Endothelial cell of umbilical vein (primary cell): ENCODE results near the gene TIPARP. TPM values are rescaled to one million over a fixed set of nuclear protein-coding genes. Genes with fewer than 3 reads are reported as not detected.
A peak's percentile ranks its signal among the peaks of the same experiment; 100 is the strongest.

Experiments used
- BruUV-seq: library from RNA; stranded (reverse); fragments of 400-500 nt; replicated peaks from 2 replicates; lab custom pipeline; 2021; lab: Mats Ljungman, UMichigan
- CTCF ChIA-PET: fragments of 300-600, 350-600 bp; sonication (Branson Sonifier 250); formaldehyde crosslinking; loops from one replicate; lab custom pipeline; 2021; ENCODE audit warnings: antibody characterized with exemption, inconsistent platforms; lab: Charles Lee
- POLR2A ChIA-PET: fragments of 300-600, 350-600 bp; sonication (Branson Sonifier 250); formaldehyde crosslinking; loops from one replicate; lab custom pipeline; 2021; ENCODE audit warnings: antibody characterized with exemption, inconsistent platforms; lab: Charles Lee
- DNase-seq: peaks from one replicate; pipeline ENCODE4 v3.0.0-alpha.2; 2011; ENCODE audit warnings: low read depth, low spot score
- FAIRE-seq: peaks from 2 replicates; lab custom pipeline; 2011; peaks lifted over from hg19 to GRCh38; lab: Jason Lieb, UNC
- H2AFZ ChIP-seq: 2 replicates; pipeline ENCODE4 v1.6.0; 2012; ENCODE audit warnings: low read depth, low read length, control low read depth, inconsistent platforms
- H3K27ac ChIP-seq: 2 replicates; pipeline ENCODE4 v1.5.1; 2011; ENCODE audit warnings: low read depth, mild to moderate bottlenecking, control low read depth, low read length, moderate library complexity; ENCODE audit not compliant: insufficient read depth
- H3K27me3 ChIP-seq, 2 experiments: 2 replicates each; pipeline versions ENCODE4 v1.6.0 to v1.6.1; 2011; ENCODE audit warnings: low read length in 2 of 2, mixed read lengths in 1 of 2; ENCODE audit not compliant: control insufficient read depth in 2 of 2, insufficient read depth in 2 of 2
- H3K36me3 ChIP-seq, 2 experiments: 2 replicates in 1 of 2; 3 replicates in 1 of 2; pipeline ENCODE4 v1.5.1; 2011; ENCODE audit warnings: low read length in 2 of 2, mild to moderate bottlenecking in 1 of 2, moderate library complexity in 1 of 2; ENCODE audit not compliant: control insufficient read depth in 2 of 2, insufficient read depth in 2 of 2; ENCODE audit errors: extremely low read depth in 1 of 2
- H3K4me1 ChIP-seq: 3 replicates; pipeline ENCODE4 v1.5.1; 2011; ENCODE audit warnings: mild to moderate bottlenecking, low read length; ENCODE audit not compliant: control insufficient read depth, insufficient read depth; ENCODE audit errors: extremely low read depth
- H3K4me2 ChIP-seq: 2 replicates; pipeline ENCODE4 v1.6.1; 2011; ENCODE audit warnings: low read length, control low read depth, mixed read lengths; ENCODE audit not compliant: insufficient read depth
- H3K4me3 ChIP-seq, 3 experiments: fragments of 200-600 bp in 1 of 3; sonication (generic), shearing (Covaris generic) in 1 of 3; replicated peaks in 1 of 3; 2 replicates each; pipeline ENCODE4 v1.5.1; 2011 to 2016; ENCODE audit warnings: control low read depth in 3 of 3, low read length in 3 of 3, mild to moderate bottlenecking in 2 of 3, inconsistent platforms in 1 of 3, low read depth in 1 of 3, moderate library complexity in 1 of 3; ENCODE audit not compliant: insufficient read depth in 1 of 3
- H3K79me2 ChIP-seq: 2 replicates; pipeline ENCODE4 v1.6.0; 2012; ENCODE audit warnings: low read length, inconsistent platforms; ENCODE audit not compliant: control insufficient read depth, insufficient read depth
- H3K9ac ChIP-seq: replicated peaks from 2 replicates; pipeline ENCODE3; 2011; ENCODE audit warnings: low read length, control low read depth; ENCODE audit not compliant: insufficient read depth; ENCODE audit errors: extremely low read depth
- H3K9me1 ChIP-seq: replicated peaks from 3 replicates; pipeline ENCODE4 v1.6.0; 2011; ENCODE audit warnings: mild to moderate bottlenecking, low read length; ENCODE audit not compliant: control insufficient read depth, insufficient read depth; ENCODE audit errors: extremely low read depth
- H3K9me3 ChIP-seq: replicated peaks from 2 replicates; pipeline ENCODE4 v1.5.1; 2012; ENCODE audit warnings: low read length, inconsistent platforms; ENCODE audit not compliant: control insufficient read depth, insufficient read depth
- H4K20me1 ChIP-seq: replicated peaks from 2 replicates; pipeline ENCODE3; 2011; ENCODE audit warnings: mild to moderate bottlenecking, low read length; ENCODE audit not compliant: control insufficient read depth, insufficient read depth; ENCODE audit errors: extremely low read depth
- CTCF ChIP-seq, 2 donors: IDR thresholded peaks; 1 replicate in 1 of 2; 2 replicates in 1 of 2; pipeline ENCODE4 v1.5.1; 2011; ENCODE audit warnings: low read length in 2 of 2, mild to moderate bottlenecking in 2 of 2, moderate library complexity in 2 of 2, control low read depth in 1 of 2, inconsistent platforms in 1 of 2, low read depth in 1 of 2; ENCODE audit not compliant: insufficient read depth in 1 of 2; ENCODE audit errors: extremely low read depth in 1 of 2
- EZH2 ChIP-seq: IDR thresholded peaks from 2 replicates; pipeline ENCODE4 v1.6.1; 2012; ENCODE audit warnings: borderline replicate concordance, low read depth, mild to moderate bottlenecking, moderate library complexity, low read length, inconsistent platforms; ENCODE audit not compliant: severe bottlenecking
- FOS ChIP-seq: IDR thresholded peaks from 2 replicates; pipeline ENCODE4 v1.6.1; 2011; ENCODE audit warnings: mild to moderate bottlenecking, low read length, moderate library complexity, borderline replicate concordance; ENCODE audit not compliant: insufficient read depth
- GATA2 ChIP-seq: IDR thresholded peaks from 2 replicates; pipeline ENCODE4 v1.7.0; 2011; ENCODE audit warnings: low read depth, mild to moderate bottlenecking, moderate library complexity, mixed read lengths, low read length; ENCODE audit not compliant: insufficient read length, insufficient read depth
- MYC ChIP-seq: IDR thresholded peaks from one replicate; pipeline ENCODE4 v1.6.1; 2011; ENCODE audit warnings: mild to moderate bottlenecking, low read depth, low read length
- POLR2A ChIP-seq: IDR thresholded peaks from 2 replicates; pipeline ENCODE4 v1.6.1; 2012; ENCODE audit warnings: low read depth, mild to moderate bottlenecking, control low read depth, low read length
- POLR2AphosphoS5 ChIP-seq: IDR thresholded peaks from 2 replicates; pipeline ENCODE4 v1.6.1; 2012; ENCODE audit warnings: low read depth, mild to moderate bottlenecking, control low read depth, low read length, moderate library complexity; ENCODE audit not compliant: insufficient read depth
- dilution Hi-C: fragments of 300-500 bp; cut with MboI; formaldehyde crosslinking; loops from one replicate; pipeline ENCODE4 v1.15.0; 2019; ENCODE audit warnings: low sequenced_read_pairs; ENCODE audit not compliant: extremely low pct_ligation_motif_present
- intact Hi-C: fragments of 100-400 bp; cut with micrococcal nuclease; formaldehyde crosslinking; loops from one replicate; pipeline ENCODE4 v1.10.0; 2022
- polyA plus RNA-seq, 4 experiments: library from polyadenylated mRNA; depleted of rRNA in 3 of 4; stranded (reverse) in 3 of 4; unstranded in 1 of 4; fragments of >200 nt; gene quantifications; 2 replicates each; pipeline versions ENCODE4 v1.2.1 to v1.2.3, GENCODE V29; 2011 to 2012; ENCODE audit warnings: missing spikeins in 1 of 4
- total RNA-seq: library from RNA; stranded (reverse); gene quantifications from 2 replicates; pipeline ENCODE4 v1.2.3, GENCODE V29; 2021
- TF ChIP-seq, protein P1 (sequence below): IDR thresholded peaks from 2 replicates; pipeline ENCODE4 v1.6.1; 2011; ENCODE audit not compliant: insufficient read depth, insufficient read length

The TIPARP gene
- total and polyA plus RNA-seq, 2 donors (not counting 3 experiments of a cell fraction or from before 2014, with no cell fraction given): 9.1 to 21.2 TPM

DNA sequence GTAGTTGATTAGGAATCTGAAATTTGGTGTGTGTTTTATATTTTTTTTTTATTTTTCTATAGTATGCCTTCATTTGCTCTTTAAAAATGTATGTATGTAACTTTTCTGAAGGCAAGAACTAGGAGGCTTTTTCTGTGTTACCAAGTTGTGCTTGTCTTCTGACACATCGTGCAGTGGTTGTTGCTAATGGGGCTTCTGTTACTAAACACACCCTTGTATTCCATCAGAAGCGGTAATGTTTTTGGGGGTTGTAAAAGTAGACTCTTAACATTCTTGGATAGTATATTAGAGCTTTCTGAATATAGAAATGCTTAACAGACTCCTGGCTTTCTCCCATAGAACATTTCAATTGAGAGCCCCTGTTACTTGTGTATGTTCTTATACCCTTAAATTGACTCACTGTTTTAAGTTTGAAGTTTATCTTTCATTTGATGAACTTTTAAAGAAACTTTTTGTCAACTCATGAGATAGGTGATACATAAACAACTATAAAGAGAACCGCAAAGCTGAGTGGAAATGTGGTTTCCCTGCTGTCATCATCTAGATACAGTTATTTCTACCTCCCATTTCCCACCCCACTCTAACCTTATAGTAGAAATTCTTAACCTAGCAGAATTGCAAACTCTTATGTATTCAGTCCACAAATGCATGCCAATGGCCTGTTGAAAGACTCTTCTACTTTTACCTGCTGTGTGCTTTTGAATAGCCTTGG is 2.5 kb downstream of the TIPARP start:
- TF ChIP-seq FOS: no peak
- TF ChIP-seq POLR2A: no peak
- no peak for TF ChIP-seq MYC
- H3K79me2 ChIP-seq: peaks cover 75% of the 10 kb centered on the region
- H3K4me3 ChIP-seq: peak overlapping the region; percentile 79 to 96 (median 82)
- intact Hi-C loops (loop anchor here (5.0 kb wide), 1 partner anchor 375 kb away; no protein-coding TSS in a partner anchor), dilution Hi-C loops (loop anchor here (25.0 kb wide), 1 partner anchor 460 kb away; no protein-coding TSS in a partner anchor)
- peaks cover 50% of the 10 kb centered on the region for H3K4me1 ChIP-seq
- peak; percentile 47 for FAIRE-seq
- no peaks in the 10 kb centered on the region for H3K27me3 ChIP-seq
- POLR2A ChIA-PET: no interaction called here
- H3K9ac ChIP-seq: peak overlapping the region; percentile 94
- H3K27ac ChIP-seq: peak overlapping the region; percentile 80
- peaks cover 6 to 24% of the 10 kb centered on the region in 2 experiments for H3K36me3 ChIP-seq
- no peak overlapping the region for H2AFZ ChIP-seq
- H3K4me2 ChIP-seq: peak overlapping the region; percentile 76
- CTCF ChIA-PET: interaction anchor here (1.9 to 4.2 kb wide), 4 partner anchors 9 to 411 kb away, joined by 9 to 47 read pairs (median 10); no protein-coding TSS in a partner anchor
- no peaks in the 10 kb centered on the region for H3K9me3 ChIP-seq
- H4K20me1 ChIP-seq: peaks cover 14% of the 10 kb centered on the region
- BruUV-seq: no TSS peak
- no peak for DNase-seq
- H3K9me1 ChIP-seq: no peaks in the 10 kb centered on the region

GRCh38 chr3:156677536-156677935 is 3.1 kb downstream of the TIPARP start:
- H2AFZ ChIP-seq: no peak overlapping the region

More at GRCh38 chr3:156677536-156677935, 3.1 kb downstream of the TIPARP start:
- Histone ChIP-seq H3K27me3 (no peaks in the 10 kb centered on the region), H3K4me1 (peaks cover 57% of the 10 kb centered on the region), H3K4me3 (peak overlapping the region in 1 of 3 experiments; percentile 4), H3K9ac (no peak overlapping the region), H3K9me1 (no peaks in the 10 kb centered on the region), H3K9me3 (no peaks in the 10 kb centered on the region), H3K79me2 (peaks cover 81% of the 10 kb centered on the region), H3K36me3 (peaks cover 6 to 26% of the 10 kb centered on the region in 2 experiments), H3K4me2 (peak overlapping the region; percentile 76), H4K20me1 (peaks cover 14% of the 10 kb centered on the region), H3K27ac (peak overlapping the region; percentile 2)
- intact Hi-C loops (loop anchor here (5.0 kb wide), 1 partner anchor 375 kb away; no protein-coding TSS in a partner anchor), dilution Hi-C loops (loop anchor here (25.0 kb wide), 1 partner anchor 460 kb away; no protein-coding TSS in a partner anchor)
- ChIA-PET POLR2A (no interaction called here), CTCF (interaction anchor here (2.2 kb wide), 1 partner anchor 12 kb away, joined by 11 read pairs; no protein-coding TSS in a partner anchor)
- no TSS peak for BruUV-seq
- TF ChIP-seq, protein P1, sequence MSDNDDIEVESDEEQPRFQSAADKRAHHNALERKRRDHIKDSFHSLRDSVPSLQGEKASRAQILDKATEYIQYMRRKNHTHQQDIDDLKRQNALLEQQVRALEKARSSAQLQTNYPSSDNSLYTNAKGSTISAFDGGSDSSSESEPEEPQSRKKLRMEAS: no peak
- TF ChIP-seq FOS (no peak), EZH2 (no peak), GATA2 (no peak), POLR2A (no peak), POLR2AphosphoS5 (no peak), MYC (no peak), CTCF (IDR thresholded peaks at IDR 0.05; ENCODE audit: extremely low read depth in 1 of 2, insufficient read depth in 1 of 2, low read depth in 1 of 2, low read length in 2 of 2) (no peak)
- no peak for FAIRE-seq
- DNase-seq: no peak
